Loucy (cell line): ENCODE measurements around the gene PSMB9.

Source experiments
- EZH2phosphoT487 ChIP-seq: fragments of 200-600 bp; IDR thresholded peaks from 2 replicates; pipeline ENCODE4 v1.6.1; 2018; ENCODE audit warnings: antibody characterized with exemption, mild to moderate bottlenecking, moderate library complexity, borderline replicate concordance
- TF ChIP-seq, protein P1 (sequence below): fragments of 200-600 bp; sonication (generic); conservative IDR thresholded peaks from 2 replicates; pipeline ENCODE4 v1.5.1; 2014; ENCODE audit warnings: mild to moderate bottlenecking, antibody characterized with exemption, low read length

DNA sequence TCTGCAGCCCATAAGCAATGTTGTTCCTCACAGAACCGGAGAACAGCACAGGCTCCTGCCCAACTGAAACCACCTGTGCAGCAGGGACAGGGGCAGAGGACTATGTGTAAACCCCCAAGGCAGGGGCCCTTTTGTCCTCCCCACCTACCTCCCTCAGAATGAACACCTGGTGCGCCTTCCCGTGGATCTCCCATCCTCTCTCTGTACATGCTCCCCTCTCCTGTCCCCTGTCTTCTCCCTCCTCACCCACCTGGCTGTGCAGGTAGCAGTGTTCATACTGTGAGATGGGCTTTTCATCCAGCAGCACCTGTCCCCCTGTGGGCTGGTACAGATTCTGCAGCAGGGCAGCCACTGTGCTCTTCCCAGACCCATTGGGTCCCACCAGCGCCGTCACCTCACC is 24.0 kb upstream of the PSMB9 start:
- TF ChIP-seq, protein P1, sequence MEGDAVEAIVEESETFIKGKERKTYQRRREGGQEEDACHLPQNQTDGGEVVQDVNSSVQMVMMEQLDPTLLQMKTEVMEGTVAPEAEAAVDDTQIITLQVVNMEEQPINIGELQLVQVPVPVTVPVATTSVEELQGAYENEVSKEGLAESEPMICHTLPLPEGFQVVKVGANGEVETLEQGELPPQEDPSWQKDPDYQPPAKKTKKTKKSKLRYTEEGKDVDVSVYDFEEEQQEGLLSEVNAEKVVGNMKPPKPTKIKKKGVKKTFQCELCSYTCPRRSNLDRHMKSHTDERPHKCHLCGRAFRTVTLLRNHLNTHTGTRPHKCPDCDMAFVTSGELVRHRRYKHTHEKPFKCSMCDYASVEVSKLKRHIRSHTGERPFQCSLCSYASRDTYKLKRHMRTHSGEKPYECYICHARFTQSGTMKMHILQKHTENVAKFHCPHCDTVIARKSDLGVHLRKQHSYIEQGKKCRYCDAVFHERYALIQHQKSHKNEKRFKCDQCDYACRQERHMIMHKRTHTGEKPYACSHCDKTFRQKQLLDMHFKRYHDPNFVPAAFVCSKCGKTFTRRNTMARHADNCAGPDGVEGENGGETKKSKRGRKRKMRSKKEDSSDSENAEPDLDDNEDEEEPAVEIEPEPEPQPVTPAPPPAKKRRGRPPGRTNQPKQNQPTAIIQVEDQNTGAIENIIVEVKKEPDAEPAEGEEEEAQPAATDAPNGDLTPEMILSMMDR, result no peak
- TF ChIP-seq EZH2phosphoT487, result no peak
